Retinal pigment epithelial cell (primary cell): ENCODE results near the gene SPINK7.

Experiments used
- DNase-seq: peaks from one replicate; pipeline ENCODE4 v3.0.0-alpha.2; 2010; ENCODE audit warnings: low read depth
- H3K4me3 ChIP-seq: 2 replicates; pipeline ENCODE4 v1.5.1; 2011; ENCODE audit warnings: mild to moderate bottlenecking, low read length, control low read depth, moderate library complexity
- TF ChIP-seq, protein P1 (sequence below): conservative IDR thresholded peaks from 2 replicates; pipeline ENCODE4 v1.5.1; 2011; ENCODE audit warnings: low read depth, low read length, control low read depth, inconsistent platforms

The SPINK7 gene

DNA sequence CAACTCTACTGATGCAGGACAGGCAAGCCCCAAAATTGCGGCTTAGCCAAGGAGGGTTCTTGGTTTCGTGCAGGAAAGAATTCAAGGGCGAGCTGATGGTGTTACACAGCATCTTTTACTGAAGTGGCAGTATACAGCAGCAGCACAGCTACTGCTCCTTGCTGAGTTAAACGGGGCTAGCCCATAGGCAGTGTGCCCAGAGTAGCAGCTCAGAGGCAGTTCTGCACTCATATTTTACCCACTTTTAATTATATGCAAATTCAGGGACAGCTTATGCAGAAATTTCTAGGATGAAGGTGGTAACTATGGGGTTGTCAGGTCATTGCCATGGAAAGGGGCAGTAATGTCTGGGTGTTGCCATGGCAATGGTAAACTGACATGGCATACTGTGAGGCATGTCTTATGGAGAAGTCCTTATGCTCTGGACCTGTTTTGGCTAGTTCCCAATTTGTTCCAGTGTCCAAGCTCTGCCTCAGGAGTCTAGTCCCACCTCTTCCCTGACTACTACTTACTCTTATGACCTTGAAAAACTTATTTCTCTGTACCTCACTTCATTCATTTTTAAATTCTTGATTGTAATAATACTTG, 21.1 kb downstream of the SPINK7 start:
- TF ChIP-seq, protein P1, sequence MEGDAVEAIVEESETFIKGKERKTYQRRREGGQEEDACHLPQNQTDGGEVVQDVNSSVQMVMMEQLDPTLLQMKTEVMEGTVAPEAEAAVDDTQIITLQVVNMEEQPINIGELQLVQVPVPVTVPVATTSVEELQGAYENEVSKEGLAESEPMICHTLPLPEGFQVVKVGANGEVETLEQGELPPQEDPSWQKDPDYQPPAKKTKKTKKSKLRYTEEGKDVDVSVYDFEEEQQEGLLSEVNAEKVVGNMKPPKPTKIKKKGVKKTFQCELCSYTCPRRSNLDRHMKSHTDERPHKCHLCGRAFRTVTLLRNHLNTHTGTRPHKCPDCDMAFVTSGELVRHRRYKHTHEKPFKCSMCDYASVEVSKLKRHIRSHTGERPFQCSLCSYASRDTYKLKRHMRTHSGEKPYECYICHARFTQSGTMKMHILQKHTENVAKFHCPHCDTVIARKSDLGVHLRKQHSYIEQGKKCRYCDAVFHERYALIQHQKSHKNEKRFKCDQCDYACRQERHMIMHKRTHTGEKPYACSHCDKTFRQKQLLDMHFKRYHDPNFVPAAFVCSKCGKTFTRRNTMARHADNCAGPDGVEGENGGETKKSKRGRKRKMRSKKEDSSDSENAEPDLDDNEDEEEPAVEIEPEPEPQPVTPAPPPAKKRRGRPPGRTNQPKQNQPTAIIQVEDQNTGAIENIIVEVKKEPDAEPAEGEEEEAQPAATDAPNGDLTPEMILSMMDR, result no peak
- DNase-seq, result no peak
- H3K4me3 ChIP-seq, result no peak overlapping the region

DNA sequence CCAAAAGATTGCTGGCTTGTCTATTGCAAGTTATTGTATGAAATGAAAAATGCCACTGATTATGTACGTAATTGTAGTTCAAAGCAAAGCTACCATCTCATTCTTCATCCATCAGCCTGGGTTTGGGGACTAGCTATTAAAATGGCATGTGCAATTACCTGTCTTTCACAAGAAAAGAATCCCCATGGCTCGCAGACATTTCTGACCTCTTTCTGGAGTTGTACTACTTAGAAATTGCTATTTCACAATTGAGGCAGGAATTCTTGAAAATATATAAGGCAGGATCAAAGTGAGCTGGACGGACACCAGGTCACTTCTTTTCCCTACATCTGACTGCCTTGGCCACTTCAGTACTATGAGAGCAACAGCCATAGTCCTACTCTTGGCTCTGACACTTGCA, 23.0 kb downstream of the SPINK7 start, which contains the start of gene SPINK9:
SPINK9 (plus strand) TSS at position 301 of the 400 bp plus-strand sequence; CDS start at position 356, 55 bp downstream.
- TF ChIP-seq, protein P1, result no peak
- no peak for DNase-seq

DNA sequence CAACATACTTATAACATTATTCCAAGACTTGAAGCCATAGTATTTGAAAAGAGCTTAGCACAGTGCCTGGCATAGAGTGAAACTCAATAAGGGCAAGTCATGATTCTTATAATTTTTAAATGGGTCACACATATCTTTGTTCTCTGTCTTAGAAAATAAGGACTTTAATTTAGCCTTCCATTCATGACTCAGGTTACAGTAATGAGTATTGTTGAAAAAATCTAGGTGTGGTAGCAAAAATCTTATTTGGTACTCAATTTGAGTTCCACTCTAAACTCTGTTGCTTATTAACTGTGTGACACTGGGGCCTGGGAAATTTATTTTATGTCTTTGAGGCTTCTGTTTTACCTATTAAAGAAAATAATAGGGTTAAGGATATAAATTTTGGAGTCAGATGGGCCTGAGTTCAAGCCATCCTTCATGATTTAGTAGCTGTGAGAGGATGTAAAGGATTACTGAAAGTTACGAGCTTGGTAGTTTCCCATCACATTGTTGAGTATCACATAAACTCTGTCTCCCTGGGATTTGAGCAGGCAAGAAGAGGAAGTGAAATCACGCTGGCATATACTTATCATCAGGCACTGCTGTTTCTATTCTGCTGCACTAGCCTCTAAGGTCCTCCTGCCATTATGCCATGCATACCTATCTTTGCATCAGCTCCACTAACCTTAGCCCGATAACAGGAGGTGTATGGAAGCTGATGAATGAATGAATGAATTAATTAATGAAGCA, 24.6 kb downstream of the SPINK7 start:
- no peak for DNase-seq
- TF ChIP-seq, protein P1, result no peak
- no peak overlapping the region for H3K4me3 ChIP-seq

More for the DNA sequence above, 23.0 kb downstream of the SPINK7 start, which contains the start of gene SPINK9:
- no peak within 1 kb of the TSS for H3K4me3 ChIP-seq

DNA sequence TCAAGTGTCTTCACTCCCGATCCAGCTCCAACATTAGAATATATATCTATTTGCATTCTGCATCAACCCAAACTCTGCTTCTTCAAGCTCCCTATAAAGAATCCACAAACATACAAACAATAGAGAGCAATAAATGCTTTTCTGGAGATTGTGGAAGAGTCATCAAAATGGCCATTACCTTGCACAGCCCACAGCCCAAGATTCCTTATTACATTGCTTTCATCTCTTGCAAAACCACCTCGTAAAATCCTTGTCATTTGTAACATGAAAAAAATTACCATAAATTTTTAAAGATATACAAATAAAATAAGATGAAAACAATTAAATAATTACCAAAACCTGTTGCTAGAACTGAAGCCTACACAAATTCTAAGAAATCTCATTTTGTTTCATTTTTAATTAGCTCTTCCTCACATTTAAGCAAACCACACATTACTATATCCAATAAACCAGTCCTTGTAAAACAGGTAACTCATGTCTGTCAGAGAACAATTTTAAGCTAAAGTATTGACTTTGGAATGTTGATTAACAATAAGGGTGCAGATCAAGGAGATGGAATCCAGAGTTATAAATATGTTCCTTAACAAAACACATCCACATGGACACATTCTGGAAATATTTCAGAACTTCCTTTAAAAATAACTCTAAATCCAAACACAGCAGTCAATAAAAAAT, 30.3 kb downstream of the SPINK7 start:
- no peak overlapping the region for H3K4me3 ChIP-seq
- no peak for DNase-seq
- TF ChIP-seq, protein P1, result no peak

DNA sequence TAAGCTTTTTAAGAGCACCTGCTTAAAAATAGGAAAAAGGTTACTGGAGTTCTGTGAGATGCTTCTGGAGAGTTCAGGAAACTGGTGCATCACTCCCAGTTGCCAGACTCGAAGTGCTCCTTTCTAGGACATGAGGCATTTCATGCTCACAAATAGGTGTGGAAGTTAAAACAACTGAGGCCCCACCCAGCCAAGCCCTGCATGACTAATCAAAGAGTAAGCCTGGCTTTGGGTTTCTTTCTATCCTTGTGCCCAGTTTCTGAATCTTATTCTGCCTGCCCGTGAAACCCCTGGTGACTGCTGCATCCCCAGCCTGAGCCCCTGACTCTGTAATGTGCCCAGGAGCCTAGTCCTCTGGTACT, 30.8 kb downstream of the SPINK7 start:
- no peak overlapping the region for H3K4me3 ChIP-seq
- DNase-seq, result no peak
- TF ChIP-seq, protein P1, result no peak

DNA sequence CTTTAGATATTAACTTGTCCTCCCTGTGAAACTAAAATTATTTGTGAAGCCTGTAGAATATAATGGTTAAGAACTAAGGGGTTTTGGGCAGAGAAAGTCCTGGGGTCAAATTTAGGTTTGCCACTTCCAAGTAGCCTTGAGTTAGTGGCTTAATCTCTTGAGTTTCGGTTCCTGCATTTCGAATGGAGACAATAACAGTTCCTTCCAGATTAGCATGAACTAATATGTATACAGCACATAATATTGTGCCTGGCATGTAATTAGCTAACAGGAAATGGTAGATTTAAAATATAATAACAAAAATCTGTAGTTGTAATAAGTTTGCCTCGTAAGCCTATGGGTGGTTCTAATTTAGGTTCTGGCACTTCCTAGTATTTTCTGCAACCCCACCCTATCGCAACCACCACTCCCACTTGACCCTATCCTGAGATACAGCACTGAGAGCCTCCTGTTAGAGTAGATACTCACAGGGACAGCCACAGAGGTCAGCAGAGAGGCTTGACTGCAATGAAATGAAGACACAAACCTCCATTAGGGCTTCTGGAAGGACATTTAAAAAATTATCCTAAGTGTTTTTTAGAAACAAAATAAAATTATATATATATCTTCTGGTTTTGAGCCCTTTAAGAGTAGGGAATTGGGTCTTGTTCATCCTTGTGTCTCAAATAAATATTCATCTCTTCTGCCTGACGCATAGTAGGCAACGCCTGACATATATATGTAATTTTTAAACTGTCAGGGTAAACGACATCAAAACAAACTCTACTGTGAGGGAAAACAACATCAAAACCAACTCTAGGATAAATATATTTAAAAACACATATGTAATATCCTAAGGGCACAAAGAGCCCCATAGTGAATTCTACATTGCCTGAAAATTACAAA, 31.6 kb downstream of the SPINK7 start:
- no peak for DNase-seq
- TF ChIP-seq, protein P1, result no peak
- no peak overlapping the region for H3K4me3 ChIP-seq
